SK-N-SH (cell line): ENCODE measurements around the gene DDC. TPM values are rescaled to one million over a fixed set of nuclear protein-coding genes. Genes with fewer than 3 reads are reported as not detected.

ENCODE experiments used
- CTCF ChIA-PET: fragments of 300-600, 350-600 bp; formaldehyde crosslinking; extraction: SDS; loops from one replicate; lab custom pipeline; 2021; lab: Yijun Ruan, JAX
- POLR2A ChIA-PET: fragments of 350-600 bp; sonication (Branson Sonifier 250); formaldehyde crosslinking; extraction: SDS; loops from one replicate; lab custom pipeline; 2020; ENCODE audit warnings: antibody characterized with exemption, inconsistent platforms; lab: Yijun Ruan, JAX
- DNase-seq: peaks from one replicate; pipeline ENCODE4 v3.0.0; 2012
- H2AFZ ChIP-seq: fragments of 200-600 bp; sonication (generic); 2 replicates; pipeline ENCODE4 v1.8.1; 2016; ENCODE audit warnings: antibody characterized with exemption, mild to moderate bottlenecking, low read depth
- H3F3A ChIP-seq: fragments of 200-600 bp; sonication (generic); replicated peaks from 2 replicates; pipeline ENCODE3; 2016; ENCODE audit warnings: antibody characterized with exemption, mild to moderate bottlenecking; ENCODE audit not compliant: insufficient read depth
- H3K27ac ChIP-seq, 2 experiments: fragments of 200-500 bp in 1 of 2; fragments of 200-600 bp in 1 of 2; sonication (Bioruptor generic) in 1 of 2; sonication (generic), shearing (Covaris generic) in 1 of 2; 2 replicates each; pipeline versions ENCODE4 v1.5.1 to v1.6.1; 2014 to 2016; ENCODE audit warnings: low read depth in 2 of 2, inconsistent platforms in 1 of 2, low read length in 1 of 2, mild to moderate bottlenecking in 1 of 2, mixed read lengths in 1 of 2
- H3K27me3 ChIP-seq: fragments of 200-600 bp; sonication (generic), shearing (Covaris generic); 2 replicates; pipeline ENCODE4 v1.6.1; 2016; ENCODE audit warnings: mixed run types; ENCODE audit not compliant: insufficient read depth
- H3K36me3 ChIP-seq, 2 experiments: fragments of 200-500 bp in 1 of 2; fragments of 200-600 bp in 1 of 2; sonication (Bioruptor generic) in 1 of 2; sonication (generic) in 1 of 2; replicated peaks in 1 of 2; 2 replicates each; pipeline versions ENCODE3 to v1.5.1; 2014 to 2016; ENCODE audit warnings: low read length in 1 of 2, mild to moderate bottlenecking in 1 of 2; ENCODE audit not compliant: insufficient read depth in 2 of 2, control insufficient read depth in 1 of 2
- H3K4me1 ChIP-seq, 2 experiments: fragments of 200-500 bp in 1 of 2; fragments of 200-600 bp in 1 of 2; sonication (Bioruptor generic) in 1 of 2; sonication (generic), shearing (Covaris generic) in 1 of 2; 2 replicates each; pipeline versions ENCODE4 v1.5.1 to v1.6.1; 2014 to 2016; ENCODE audit warnings: low read depth in 1 of 2, low read length in 1 of 2, mixed run types in 1 of 2; ENCODE audit not compliant: insufficient read depth in 2 of 2, control insufficient read depth in 1 of 2
- H3K4me2 ChIP-seq: fragments of 200-600 bp; sonication (generic), shearing (Covaris generic); 2 replicates; pipeline ENCODE4 v1.6.1; 2017; ENCODE audit warnings: mixed run types
- H3K4me3 ChIP-seq, 2 experiments: fragments of 200-500 bp in 1 of 2; fragments of 200-600 bp in 1 of 2; sonication (Bioruptor generic) in 1 of 2; sonication (generic), shearing (Covaris generic) in 1 of 2; 2 replicates each; pipeline versions ENCODE4 v1.5.1 to v1.8.1; 2014 to 2016; ENCODE audit warnings: low read depth in 2 of 2, inconsistent platforms in 1 of 2, low read length in 1 of 2, mild to moderate bottlenecking in 1 of 2, mixed read lengths in 1 of 2, moderate library complexity in 1 of 2
- H3K79me2 ChIP-seq: fragments of 200-600 bp; sonication (generic); 2 replicates; pipeline ENCODE4 v1.8.1; 2017; ENCODE audit warnings: mild to moderate bottlenecking; ENCODE audit not compliant: insufficient read depth
- H3K9ac ChIP-seq: fragments of 200-600 bp; sonication (generic); 2 replicates; pipeline ENCODE4 v1.6.1; 2017; ENCODE audit warnings: mixed run types
- H3K9me2 ChIP-seq: fragments of 200-600 bp; sonication (generic); 2 replicates; pipeline ENCODE4 v1.6.1; 2017; ENCODE audit warnings: mixed run types
- H3K9me3 ChIP-seq: fragments of 200-600 bp; sonication (generic); 2 replicates; pipeline ENCODE4 v1.6.1; 2017; ENCODE audit warnings: mixed run types, mild to moderate bottlenecking, moderate library complexity
- H4K20me1 ChIP-seq: fragments of 200-600 bp; sonication (generic); 2 replicates; pipeline ENCODE4 v1.6.1; 2017; ENCODE audit warnings: mild to moderate bottlenecking, mixed run types; ENCODE audit not compliant: insufficient read depth
- EZH2phosphoT487 ChIP-seq: fragments of 200-600 bp; sonication (generic); IDR thresholded peaks from 2 replicates; pipeline ENCODE4 v1.6.1; 2017; ENCODE audit warnings: low read depth, mixed run types, mild to moderate bottlenecking, antibody characterized with exemption, moderate library complexity, borderline replicate concordance
- FOSL2 ChIP-seq: IDR thresholded peaks from 2 replicates; pipeline ENCODE4 v1.4.0; 2012; ENCODE audit warnings: low read depth, mild to moderate bottlenecking, moderate library complexity, borderline replicate concordance
- GABPA ChIP-seq: IDR thresholded peaks from 2 replicates; pipeline ENCODE4 v1.4.0; 2012; ENCODE audit warnings: low read depth, mild to moderate bottlenecking
- JUND ChIP-seq: IDR thresholded peaks from 2 replicates; pipeline ENCODE4 v1.4.0; 2012
- MAX ChIP-seq: IDR thresholded peaks from 2 replicates; pipeline ENCODE4 v1.4.0; 2012; ENCODE audit warnings: low read depth
- NRF1 ChIP-seq: IDR thresholded peaks from 2 replicates; pipeline ENCODE4 v1.6.1; 2012; ENCODE audit warnings: low read depth, mild to moderate bottlenecking, low read length
- POLR2AphosphoS5 ChIP-seq: IDR thresholded peaks from 2 replicates; pipeline ENCODE4 v1.6.1; 2012; ENCODE audit warnings: low read depth, low read length
- RXRA ChIP-seq: IDR thresholded peaks from 2 replicates; pipeline ENCODE4 v1.4.0; 2012; ENCODE audit warnings: low read depth, mild to moderate bottlenecking, borderline replicate concordance
- SIN3A ChIP-seq: IDR thresholded peaks from 2 replicates; pipeline ENCODE4 v1.6.1; 2012; ENCODE audit warnings: low read depth, mild to moderate bottlenecking, low read length, moderate library complexity, borderline replicate concordance
- TCF12 ChIP-seq: IDR thresholded peaks from 2 replicates; pipeline ENCODE4 v1.4.0; 2012
- YY1 ChIP-seq: IDR thresholded peaks from 2 replicates; pipeline ENCODE4 v1.4.0; 2012; ENCODE audit warnings: low read depth, mild to moderate bottlenecking
- ZBTB33 ChIP-seq: IDR thresholded peaks from 2 replicates; pipeline ENCODE4 v1.4.0; 2012; ENCODE audit warnings: low read depth, borderline replicate concordance
- WGBS: methylation state at CpG from one replicate; pipeline ENCODE4 v1.1.6; 2017; ENCODE audit warnings: low lambda C conversion rate; 5-methylcytosine and 5-hydroxymethylcytosine counted together
- polyA plus RNA-seq, 3 experiments: library from polyadenylated mRNA; depleted of rRNA; stranded (reverse); fragments of >200 nt; gene quantifications; 2 replicates each; pipeline ENCODE4 v1.2.3, GENCODE V29; 2012
- TF ChIP-seq, protein P1 (sequence below): IDR thresholded peaks from 2 replicates; pipeline ENCODE4; 2012
- TF ChIP-seq, protein P2 (sequence below): fragments of 200-600 bp; sonication (generic); IDR thresholded peaks from 2 replicates; pipeline ENCODE4 v1.6.1; 2017; ENCODE audit warnings: antibody characterized with exemption, mild to moderate bottlenecking, moderate library complexity

Gene DDC
- polyA plus RNA-seq, 1 of the 3 experiments (the other 2 are of a cell fraction) = 1.8 TPM

DNA sequence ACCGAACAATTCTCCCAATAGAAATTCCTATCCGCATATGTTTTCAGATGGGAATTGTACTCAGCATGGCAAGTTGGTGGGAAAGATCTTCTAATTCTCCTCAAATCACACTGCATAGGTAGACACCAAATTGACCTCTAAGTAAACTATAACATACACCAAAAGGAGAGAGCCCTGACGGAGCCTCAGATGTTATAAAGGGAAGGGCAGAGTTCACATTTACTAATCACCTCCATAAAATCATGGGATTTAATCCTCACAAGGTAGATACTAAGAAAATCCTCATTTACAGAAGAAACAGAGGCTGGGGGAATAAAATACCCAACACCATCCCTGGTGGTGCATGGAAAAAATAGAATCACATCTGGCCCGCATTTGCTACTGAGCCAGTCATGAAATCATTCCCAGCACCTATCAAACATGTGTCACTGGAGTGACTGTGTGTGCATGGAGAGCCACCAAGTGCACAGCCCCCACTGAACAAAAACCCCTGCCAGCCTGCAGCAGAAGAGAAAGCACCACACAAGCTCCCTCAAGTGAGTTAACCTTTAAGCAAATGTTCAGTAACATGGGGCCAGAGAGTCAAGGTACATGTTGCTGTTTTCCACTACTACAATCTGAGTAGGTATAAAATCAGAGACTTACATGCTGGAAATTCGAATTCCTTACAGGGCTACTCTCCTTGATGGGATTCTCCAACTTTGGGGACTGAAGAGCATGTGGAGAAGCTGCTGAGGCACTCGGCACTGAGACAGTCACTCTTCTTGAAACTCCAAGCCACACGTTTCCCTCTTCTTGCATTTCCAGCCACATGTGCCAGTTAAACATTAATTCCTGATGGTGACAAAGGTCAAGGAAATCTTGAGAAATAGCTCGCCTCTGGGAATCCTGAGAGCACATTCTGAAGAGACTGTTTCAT lies at the start of gene DDC (continued):
- TF ChIP-seq, protein P1, sequence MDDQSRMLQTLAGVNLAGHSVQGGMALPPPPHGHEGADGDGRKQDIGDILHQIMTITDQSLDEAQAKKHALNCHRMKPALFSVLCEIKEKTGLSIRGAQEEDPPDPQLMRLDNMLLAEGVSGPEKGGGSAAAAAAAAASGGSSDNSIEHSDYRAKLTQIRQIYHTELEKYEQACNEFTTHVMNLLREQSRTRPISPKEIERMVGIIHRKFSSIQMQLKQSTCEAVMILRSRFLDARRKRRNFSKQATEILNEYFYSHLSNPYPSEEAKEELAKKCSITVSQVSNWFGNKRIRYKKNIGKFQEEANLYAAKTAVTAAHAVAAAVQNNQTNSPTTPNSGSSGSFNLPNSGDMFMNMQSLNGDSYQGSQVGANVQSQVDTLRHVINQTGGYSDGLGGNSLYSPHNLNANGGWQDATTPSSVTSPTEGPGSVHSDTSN = no peak
- TF ChIP-seq RXRA (no peak), YY1 (no peak)
- TF ChIP-seq, all 33 proteins: peak for 3

GRCh38 chr7:50613473-50613872 lies 48.3 kb upstream of the DDC start:
- Histone ChIP-seq H3K9me3 (no peaks in the 10 kb centered on the region), H3K9ac (no peak overlapping the region), H3K36me3 (peaks cover 7 to 46% of the 10 kb centered on the region in 2 experiments), H3F3A (peaks cover 5% of the 10 kb centered on the region), H3K9me2 (no peaks in the 10 kb centered on the region), H3K4me2 (no peak overlapping the region), H3K4me3 (no peak overlapping the region), H3K27ac (no peak overlapping the region), H2AFZ (no peak overlapping the region), H3K4me1 (peaks cover 4 to 18% of the 10 kb centered on the region in 2 experiments; a peak in 1 of 4 replicates), H4K20me1 (peaks cover 11% of the 10 kb centered on the region; the same call in 1 of the 2 replicates), H3K79me2 (no peaks in the 10 kb centered on the region), H3K27me3 (no peaks in the 10 kb centered on the region)
- POLR2A ChIA-PET = no interaction called here
- 68% methylated on average over 8 of the region's 8 CpGs for WGBS
- TF ChIP-seq GABPA (no peak), JUND (no peak), MAX (no peak), EZH2phosphoT487 (no peak), POLR2AphosphoS5 (no peak), ZBTB33 (no peak), TCF12 (no peak), SIN3A (no peak), RXRA (no peak), FOSL2 (no peak), NRF1 (no peak)
- TF ChIP-seq, protein P2, sequence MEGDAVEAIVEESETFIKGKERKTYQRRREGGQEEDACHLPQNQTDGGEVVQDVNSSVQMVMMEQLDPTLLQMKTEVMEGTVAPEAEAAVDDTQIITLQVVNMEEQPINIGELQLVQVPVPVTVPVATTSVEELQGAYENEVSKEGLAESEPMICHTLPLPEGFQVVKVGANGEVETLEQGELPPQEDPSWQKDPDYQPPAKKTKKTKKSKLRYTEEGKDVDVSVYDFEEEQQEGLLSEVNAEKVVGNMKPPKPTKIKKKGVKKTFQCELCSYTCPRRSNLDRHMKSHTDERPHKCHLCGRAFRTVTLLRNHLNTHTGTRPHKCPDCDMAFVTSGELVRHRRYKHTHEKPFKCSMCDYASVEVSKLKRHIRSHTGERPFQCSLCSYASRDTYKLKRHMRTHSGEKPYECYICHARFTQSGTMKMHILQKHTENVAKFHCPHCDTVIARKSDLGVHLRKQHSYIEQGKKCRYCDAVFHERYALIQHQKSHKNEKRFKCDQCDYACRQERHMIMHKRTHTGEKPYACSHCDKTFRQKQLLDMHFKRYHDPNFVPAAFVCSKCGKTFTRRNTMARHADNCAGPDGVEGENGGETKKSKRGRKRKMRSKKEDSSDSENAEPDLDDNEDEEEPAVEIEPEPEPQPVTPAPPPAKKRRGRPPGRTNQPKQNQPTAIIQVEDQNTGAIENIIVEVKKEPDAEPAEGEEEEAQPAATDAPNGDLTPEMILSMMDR = no peak
- no peak for DNase-seq
- CTCF ChIA-PET = interaction anchor here (1.2 to 9.3 kb wide), 4 partner anchors 10 to 145 kb away, joined by 3 to 87 read pairs (median 14); no protein-coding TSS in a partner anchor
